SK-N-SH treated with all-trans-retinoic acid at 6 μM for 48 hours (cell line): ENCODE data around the gene PAK5.

Experiments used
- ATAC-seq: fragments of 200-7000 bp; cut with Tn5 transposase; 3 replicates; pipeline ENCODE4 v1.9.1; 2020; ENCODE audit warnings: mild to moderate bottlenecking, moderate library complexity
- ARNTL ChIP-seq: fragments of 450-650 bp; formaldehyde crosslinking; IDR thresholded peaks from 2 replicates; pipeline ENCODE4 v1.5.0; 2020; ENCODE audit warnings: low read depth, mild to moderate bottlenecking, moderate library complexity, borderline replicate concordance
- BACH2 ChIP-seq: fragments of 250-450 bp; sonication (Bioruptor Pico); IDR thresholded peaks from 2 replicates; pipeline ENCODE4 v1.9.0; 2021; ENCODE audit warnings: mild to moderate bottlenecking, borderline replicate concordance
- CSDC2 ChIP-seq: fragments of 250-450 bp; sonication (Bioruptor Pico); IDR thresholded peaks from 2 replicates; pipeline ENCODE4 v1.5.0; 2020; ENCODE audit warnings: mild to moderate bottlenecking, moderate library complexity
- ESRRG ChIP-seq: fragments of 250-450 bp; sonication (Bioruptor Pico); IDR thresholded peaks from 2 replicates; pipeline ENCODE4 v1.6.1; 2021; ENCODE audit warnings: mild to moderate bottlenecking
- ISL1 ChIP-seq: fragments of 250-450 bp; sonication (Bioruptor Pico); IDR thresholded peaks from 2 replicates; pipeline ENCODE4 v2.1.2; 2022; ENCODE audit warnings: mild to moderate bottlenecking, moderate library complexity
- OSR1 ChIP-seq: fragments of 250-450 bp; sonication (Bioruptor Pico); IDR thresholded peaks from 2 replicates; pipeline ENCODE4 v1.8.0; 2022; ENCODE audit warnings: moderate library complexity, mild to moderate bottlenecking, inconsistent platforms
- PPARA ChIP-seq: fragments of 250-450 bp; sonication (Bioruptor Pico); IDR thresholded peaks from 2 replicates; pipeline ENCODE4 v1.5.0; 2020; ENCODE audit warnings: mild to moderate bottlenecking, borderline replicate concordance
- RARB ChIP-seq: fragments of 250-450 bp; sonication (Bioruptor Pico); IDR thresholded peaks from 2 replicates; pipeline ENCODE4 v1.8.0; 2021; ENCODE audit warnings: mild to moderate bottlenecking, moderate library complexity
- SNAI2 ChIP-seq: fragments of 250-450 bp; sonication (Bioruptor Pico); IDR thresholded peaks from 2 replicates; pipeline ENCODE4 v1.5.0; 2020; ENCODE audit warnings: mild to moderate bottlenecking, moderate library complexity
- TCF4 ChIP-seq: fragments of 250-450 bp; sonication (Bioruptor Pico); IDR thresholded peaks from 2 replicates; pipeline ENCODE4 v1.8.0; 2021; ENCODE audit warnings: mild to moderate bottlenecking, moderate library complexity, borderline replicate concordance
- TOX ChIP-seq: fragments of 250-450 bp; sonication (Bioruptor Pico); IDR thresholded peaks from 2 replicates; pipeline ENCODE4 v1.8.0; 2021; ENCODE audit warnings: mild to moderate bottlenecking, moderate library complexity, borderline replicate concordance
- ZC3H10 ChIP-seq: fragments of 250-450 bp; sonication (Bioruptor Pico); IDR thresholded peaks from 2 replicates; pipeline ENCODE4 v1.5.1; 2021; ENCODE audit warnings: mild to moderate bottlenecking, moderate library complexity
- ZFP3 ChIP-seq: fragments of 250-450 bp; sonication (Bioruptor Pico); IDR thresholded peaks from 2 replicates; pipeline ENCODE4 v1.5.0; 2020; ENCODE audit warnings: mild to moderate bottlenecking, moderate library complexity
- ZFP30 ChIP-seq: fragments of 450-650 bp; formaldehyde crosslinking; IDR thresholded peaks from 2 replicates; pipeline ENCODE4 v1.5.0; 2022; ENCODE audit warnings: mild to moderate bottlenecking, moderate library complexity
- ZNF565 ChIP-seq: fragments of 450-650 bp; formaldehyde crosslinking; conservative IDR thresholded peaks from 2 replicates; pipeline ENCODE4 v1.5.0; 2020; ENCODE audit warnings: low read depth, mild to moderate bottlenecking, moderate library complexity
- ZNF70 ChIP-seq: fragments of 450-650 bp; formaldehyde crosslinking; IDR thresholded peaks from 2 replicates; pipeline ENCODE4 v1.5.0; 2020; ENCODE audit warnings: mild to moderate bottlenecking, moderate library complexity
- ZNF8 ChIP-seq: fragments of 450-650 bp; formaldehyde crosslinking; IDR thresholded peaks from 2 replicates; pipeline ENCODE4 v1.5.0; 2020; ENCODE audit warnings: mild to moderate bottlenecking, moderate library complexity
- TF ChIP-seq, protein P1 (sequence below): fragments of 250-450 bp; sonication (Bioruptor Pico); IDR thresholded peaks from 2 replicates; pipeline ENCODE4 v1.5.1; 2020; ENCODE audit warnings: low read depth, mild to moderate bottlenecking, moderate library complexity
- TF ChIP-seq, protein P2 (sequence below): fragments of 250-450 bp; sonication (Bioruptor Pico); IDR thresholded peaks from 2 replicates; pipeline ENCODE4 v1.5.0; 2020; ENCODE audit warnings: mild to moderate bottlenecking, moderate library complexity
- TF ChIP-seq, protein P3 (sequence below): fragments of 250-450 bp; sonication (Bioruptor Pico); IDR thresholded peaks from 2 replicates; pipeline ENCODE4 v1.8.0; 2020; ENCODE audit warnings: mild to moderate bottlenecking, moderate library complexity, borderline replicate concordance

PAK5 gene

DNA sequence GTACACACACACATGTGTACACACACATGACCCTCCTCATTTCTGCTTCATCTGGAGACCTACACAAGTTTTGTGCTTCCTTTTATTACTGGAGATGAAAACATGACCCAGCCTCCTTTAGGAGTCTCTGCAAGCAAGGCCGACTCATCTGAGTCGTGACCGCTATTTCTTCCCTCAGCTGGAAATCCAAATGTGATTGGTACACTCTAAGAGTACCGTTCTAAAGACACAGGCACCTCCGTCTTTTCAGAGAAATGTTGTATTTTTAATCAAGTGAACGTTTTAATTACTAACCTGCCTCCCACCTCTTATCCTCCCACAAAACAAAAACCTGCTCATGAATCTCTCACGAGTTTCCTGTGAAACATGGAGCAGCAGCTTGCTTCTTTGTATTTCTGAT, 261.5 kb downstream of the PAK5 start:
- no peak for ATAC-seq

DNA sequence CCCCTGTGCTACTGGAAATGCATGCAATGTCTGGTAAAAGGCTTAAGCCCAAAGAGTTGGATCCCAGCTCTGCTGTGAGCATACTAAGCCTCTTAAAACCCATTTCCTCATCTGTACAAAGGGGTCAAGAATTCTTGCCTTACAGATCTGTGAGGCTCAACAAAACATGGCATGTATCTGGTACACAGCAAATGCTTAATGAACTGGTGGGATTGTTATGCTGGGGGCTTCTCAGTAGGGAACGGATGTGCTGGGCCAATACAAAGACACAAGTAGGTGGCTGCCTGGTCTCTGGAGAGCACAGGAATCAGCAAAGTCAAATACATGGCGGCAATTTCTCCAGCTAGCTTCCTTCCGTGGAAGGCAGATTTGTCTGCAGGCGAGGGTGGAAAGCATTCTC, 262.2 kb downstream of the PAK5 start:
- TF ChIP-seq RARB (CRISPR knock-in tag) (no peak), ARNTL (CRISPR knock-in tag) (no peak), TOX (CRISPR knock-in tag) (no peak), ESRRG (CRISPR knock-in tag) (no peak), CSDC2 (no peak), PPARA (CRISPR knock-in tag) (no peak), TCF4 (CRISPR knock-in tag) (no peak), ZFP30 (CRISPR knock-in tag) (no peak), SNAI2 (no peak), BACH2 (CRISPR knock-in tag) (no peak)
- ATAC-seq: no peak

More for the DNA sequence above, 261.5 kb downstream of the PAK5 start:
- TF ChIP-seq ISL1 (CRISPR knock-in tag) (no peak), ZFP30 (CRISPR knock-in tag) (no peak), ZFP3 (CRISPR knock-in tag) (no peak), RARB (CRISPR knock-in tag) (no peak), ZC3H10 (CRISPR knock-in tag) (no peak), TOX (CRISPR knock-in tag) (no peak), TCF4 (CRISPR knock-in tag) (no peak), OSR1 (CRISPR knock-in tag) (no peak), ZNF8 (CRISPR knock-in tag) (no peak), PPARA (CRISPR knock-in tag) (no peak), ESRRG (CRISPR knock-in tag) (no peak)
- TF ChIP-seq, protein P1, sequence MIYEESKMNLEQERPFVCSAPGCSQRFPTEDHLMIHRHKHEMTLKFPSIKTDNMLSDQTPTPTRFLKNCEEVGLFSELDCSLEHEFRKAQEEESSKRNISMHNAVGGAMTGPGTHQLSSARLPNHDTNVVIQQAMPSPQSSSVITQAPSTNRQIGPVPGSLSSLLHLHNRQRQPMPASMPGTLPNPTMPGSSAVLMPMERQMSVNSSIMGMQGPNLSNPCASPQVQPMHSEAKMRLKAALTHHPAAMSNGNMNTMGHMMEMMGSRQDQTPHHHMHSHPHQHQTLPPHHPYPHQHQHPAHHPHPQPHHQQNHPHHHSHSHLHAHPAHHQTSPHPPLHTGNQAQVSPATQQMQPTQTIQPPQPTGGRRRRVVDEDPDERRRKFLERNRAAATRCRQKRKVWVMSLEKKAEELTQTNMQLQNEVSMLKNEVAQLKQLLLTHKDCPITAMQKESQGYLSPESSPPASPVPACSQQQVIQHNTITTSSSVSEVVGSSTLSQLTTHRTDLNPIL (CRISPR knock-in tag): no peak

DNA sequence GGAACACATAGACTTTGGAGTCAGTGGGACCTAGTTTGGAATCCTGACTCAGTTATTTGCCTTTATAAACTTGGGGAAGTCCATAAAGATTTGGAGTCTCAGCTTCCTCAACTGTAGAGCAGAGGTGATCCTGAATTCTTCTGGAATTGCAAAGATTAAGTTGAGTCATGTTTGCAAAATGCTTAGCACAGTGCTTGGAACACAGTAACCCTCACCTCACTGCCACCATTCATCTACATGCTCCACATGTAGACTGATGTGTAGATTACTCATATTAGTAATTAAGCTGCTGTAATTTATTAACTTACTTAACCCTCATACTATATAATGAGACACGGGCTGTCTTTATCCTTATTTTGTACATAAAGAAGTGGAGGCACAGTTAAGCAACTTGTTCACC, 263.0 kb downstream of the PAK5 start:
- no peak for ATAC-seq
- TF ChIP-seq ZFP3 (CRISPR knock-in tag): no peak
- TF ChIP-seq RARB (CRISPR knock-in tag): no peak
- no peak for TF ChIP-seq OSR1 (CRISPR knock-in tag)
- TF ChIP-seq, protein P2, sequence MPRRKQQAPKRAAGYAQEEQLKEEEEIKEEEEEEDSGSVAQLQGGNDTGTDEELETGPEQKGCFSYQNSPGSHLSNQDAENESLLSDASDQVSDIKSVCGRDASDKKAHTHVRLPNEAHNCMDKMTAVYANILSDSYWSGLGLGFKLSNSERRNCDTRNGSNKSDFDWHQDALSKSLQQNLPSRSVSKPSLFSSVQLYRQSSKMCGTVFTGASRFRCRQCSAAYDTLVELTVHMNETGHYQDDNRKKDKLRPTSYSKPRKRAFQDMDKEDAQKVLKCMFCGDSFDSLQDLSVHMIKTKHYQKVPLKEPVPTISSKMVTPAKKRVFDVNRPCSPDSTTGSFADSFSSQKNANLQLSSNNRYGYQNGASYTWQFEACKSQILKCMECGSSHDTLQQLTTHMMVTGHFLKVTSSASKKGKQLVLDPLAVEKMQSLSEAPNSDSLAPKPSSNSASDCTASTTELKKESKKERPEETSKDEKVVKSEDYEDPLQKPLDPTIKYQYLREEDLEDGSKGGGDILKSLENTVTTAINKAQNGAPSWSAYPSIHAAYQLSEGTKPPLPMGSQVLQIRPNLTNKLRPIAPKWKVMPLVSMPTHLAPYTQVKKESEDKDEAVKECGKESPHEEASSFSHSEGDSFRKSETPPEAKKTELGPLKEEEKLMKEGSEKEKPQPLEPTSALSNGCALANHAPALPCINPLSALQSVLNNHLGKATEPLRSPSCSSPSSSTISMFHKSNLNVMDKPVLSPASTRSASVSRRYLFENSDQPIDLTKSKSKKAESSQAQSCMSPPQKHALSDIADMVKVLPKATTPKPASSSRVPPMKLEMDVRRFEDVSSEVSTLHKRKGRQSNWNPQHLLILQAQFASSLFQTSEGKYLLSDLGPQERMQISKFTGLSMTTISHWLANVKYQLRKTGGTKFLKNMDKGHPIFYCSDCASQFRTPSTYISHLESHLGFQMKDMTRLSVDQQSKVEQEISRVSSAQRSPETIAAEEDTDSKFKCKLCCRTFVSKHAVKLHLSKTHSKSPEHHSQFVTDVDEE: no peak
- no peak for TF ChIP-seq BACH2 (CRISPR knock-in tag)
- no peak for TF ChIP-seq PPARA (CRISPR knock-in tag)

DNA sequence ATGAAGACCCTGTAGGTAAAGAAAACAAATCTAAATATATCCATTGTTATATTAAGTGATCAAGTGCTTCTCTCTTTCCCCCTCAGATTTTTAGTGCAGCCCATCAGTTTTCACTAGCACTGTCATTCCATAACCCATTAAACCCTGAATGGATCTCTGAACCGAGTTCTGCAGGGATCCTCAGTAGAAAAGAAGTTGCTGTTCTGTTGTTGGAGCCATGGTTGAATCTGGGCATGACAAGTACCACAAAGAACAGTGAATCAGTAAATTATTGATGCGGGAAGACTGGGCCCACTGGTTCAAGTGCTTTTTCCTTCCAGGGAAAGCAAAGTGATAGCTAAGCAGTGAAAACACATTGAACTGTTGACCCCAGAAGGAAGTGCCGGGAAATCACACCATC, 264.1 kb downstream of the PAK5 start:
- TF ChIP-seq ZNF565 (no peak), SNAI2 (no peak), RARB (CRISPR knock-in tag) (no peak), BACH2 (CRISPR knock-in tag) (no peak)
- TF ChIP-seq, protein P2: no peak
- ATAC-seq: no peak

DNA sequence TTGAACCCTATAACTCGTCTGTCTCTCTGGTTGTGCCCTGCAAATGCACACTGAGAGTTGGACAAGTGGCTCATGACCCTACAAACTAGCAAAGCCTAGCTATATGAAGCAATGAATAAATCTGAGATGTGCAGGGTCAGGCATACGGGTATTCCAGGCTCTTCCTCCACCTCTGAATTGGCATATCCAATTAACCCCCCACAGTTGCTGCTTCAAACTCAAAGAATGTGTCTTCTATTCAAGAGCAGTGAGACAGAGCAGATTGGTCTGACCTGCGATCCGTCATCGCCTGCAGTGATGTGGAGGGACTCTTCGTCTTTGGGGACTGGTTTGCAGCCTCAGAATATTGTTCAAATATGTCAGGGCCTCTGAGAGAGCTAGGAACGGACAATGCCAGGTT, 264.7 kb downstream of the PAK5 start:
- TF ChIP-seq ZNF70 (CRISPR knock-in tag) (no peak), RARB (CRISPR knock-in tag) (no peak), ESRRG (CRISPR knock-in tag) (no peak), ISL1 (CRISPR knock-in tag) (no peak), ZFP30 (CRISPR knock-in tag) (no peak), BACH2 (CRISPR knock-in tag) (no peak), SNAI2 (no peak), PPARA (CRISPR knock-in tag) (no peak), ARNTL (CRISPR knock-in tag) (no peak)
- TF ChIP-seq, protein P3, sequence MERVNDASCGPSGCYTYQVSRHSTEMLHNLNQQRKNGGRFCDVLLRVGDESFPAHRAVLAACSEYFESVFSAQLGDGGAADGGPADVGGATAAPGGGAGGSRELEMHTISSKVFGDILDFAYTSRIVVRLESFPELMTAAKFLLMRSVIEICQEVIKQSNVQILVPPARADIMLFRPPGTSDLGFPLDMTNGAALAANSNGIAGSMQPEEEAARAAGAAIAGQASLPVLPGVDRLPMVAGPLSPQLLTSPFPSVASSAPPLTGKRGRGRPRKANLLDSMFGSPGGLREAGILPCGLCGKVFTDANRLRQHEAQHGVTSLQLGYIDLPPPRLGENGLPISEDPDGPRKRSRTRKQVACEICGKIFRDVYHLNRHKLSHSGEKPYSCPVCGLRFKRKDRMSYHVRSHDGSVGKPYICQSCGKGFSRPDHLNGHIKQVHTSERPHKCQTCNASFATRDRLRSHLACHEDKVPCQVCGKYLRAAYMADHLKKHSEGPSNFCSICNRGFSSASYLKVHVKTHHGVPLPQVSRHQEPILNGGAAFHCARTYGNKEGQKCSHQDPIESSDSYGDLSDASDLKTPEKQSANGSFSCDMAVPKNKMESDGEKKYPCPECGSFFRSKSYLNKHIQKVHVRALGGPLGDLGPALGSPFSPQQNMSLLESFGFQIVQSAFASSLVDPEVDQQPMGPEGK (CRISPR knock-in tag): no peak
- TF ChIP-seq, protein P1 (CRISPR knock-in tag): no peak
- no peak for ATAC-seq
